Liver (tissue), 3 donors: ENCODE results near the gene TTYH3.

Experiments
- ATF3 ChIP-seq: IDR thresholded peaks from 2 replicates; pipeline ENCODE4 v1.6.1; 2016; ENCODE audit warnings: antibody characterized with exemption
- GABPA ChIP-seq, 2 donors: IDR thresholded peaks in 1 of 2; conservative IDR thresholded peaks in 1 of 2; 2 replicates each; pipeline ENCODE4 v1.6.1; 2016; ENCODE audit warnings: antibody characterized with exemption in 2 of 2, mild to moderate bottlenecking in 1 of 2, moderate library complexity in 1 of 2
- MAX ChIP-seq: IDR thresholded peaks from 2 replicates; pipeline ENCODE4 v1.6.1; 2016; ENCODE audit warnings: antibody characterized with exemption
- NR2F2 ChIP-seq: IDR thresholded peaks from 2 replicates; pipeline ENCODE4 v1.6.1; 2016; ENCODE audit warnings: antibody characterized with exemption
- RAD21 ChIP-seq, 2 donors: IDR thresholded peaks; 2 replicates each; pipeline ENCODE4 v1.6.1; 2016; ENCODE audit warnings: antibody characterized with exemption in 2 of 2, mild to moderate bottlenecking in 2 of 2
- TF ChIP-seq, protein P1 (sequence below): fragments of 150-350 bp; IDR thresholded peaks from 2 replicates; pipeline ENCODE4 v1.5.1; 2017; ENCODE audit warnings: improper control_type of control experiment, low read depth, low read length; ENCODE audit not compliant: missing input control
- TF ChIP-seq, protein P2 (sequence below): IDR thresholded peaks from 2 replicates; pipeline ENCODE4 v1.6.1; 2016; ENCODE audit warnings: antibody characterized with exemption, mild to moderate bottlenecking
- donor health status: healthy.
- donor health status: healthy.

GRCh38 chr7:2589341-2589740 is 42.4 kb upstream of the TTYH3 start:
- TF ChIP-seq, protein P1, sequence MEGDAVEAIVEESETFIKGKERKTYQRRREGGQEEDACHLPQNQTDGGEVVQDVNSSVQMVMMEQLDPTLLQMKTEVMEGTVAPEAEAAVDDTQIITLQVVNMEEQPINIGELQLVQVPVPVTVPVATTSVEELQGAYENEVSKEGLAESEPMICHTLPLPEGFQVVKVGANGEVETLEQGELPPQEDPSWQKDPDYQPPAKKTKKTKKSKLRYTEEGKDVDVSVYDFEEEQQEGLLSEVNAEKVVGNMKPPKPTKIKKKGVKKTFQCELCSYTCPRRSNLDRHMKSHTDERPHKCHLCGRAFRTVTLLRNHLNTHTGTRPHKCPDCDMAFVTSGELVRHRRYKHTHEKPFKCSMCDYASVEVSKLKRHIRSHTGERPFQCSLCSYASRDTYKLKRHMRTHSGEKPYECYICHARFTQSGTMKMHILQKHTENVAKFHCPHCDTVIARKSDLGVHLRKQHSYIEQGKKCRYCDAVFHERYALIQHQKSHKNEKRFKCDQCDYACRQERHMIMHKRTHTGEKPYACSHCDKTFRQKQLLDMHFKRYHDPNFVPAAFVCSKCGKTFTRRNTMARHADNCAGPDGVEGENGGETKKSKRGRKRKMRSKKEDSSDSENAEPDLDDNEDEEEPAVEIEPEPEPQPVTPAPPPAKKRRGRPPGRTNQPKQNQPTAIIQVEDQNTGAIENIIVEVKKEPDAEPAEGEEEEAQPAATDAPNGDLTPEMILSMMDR = no peak
- no peak for TF ChIP-seq RAD21 (IDR thresholded peaks at IDR 0.05)
- no peak for TF ChIP-seq GABPA (IDR thresholded peaks at IDR 0.05 in 1 of 2, conservative IDR thresholded peaks at IDR 0.05 in 1 of 2)
- no peak for TF ChIP-seq ATF3
- no peak for TF ChIP-seq NR2F2
- TF ChIP-seq MAX = no peak
- TF ChIP-seq, protein P2, sequence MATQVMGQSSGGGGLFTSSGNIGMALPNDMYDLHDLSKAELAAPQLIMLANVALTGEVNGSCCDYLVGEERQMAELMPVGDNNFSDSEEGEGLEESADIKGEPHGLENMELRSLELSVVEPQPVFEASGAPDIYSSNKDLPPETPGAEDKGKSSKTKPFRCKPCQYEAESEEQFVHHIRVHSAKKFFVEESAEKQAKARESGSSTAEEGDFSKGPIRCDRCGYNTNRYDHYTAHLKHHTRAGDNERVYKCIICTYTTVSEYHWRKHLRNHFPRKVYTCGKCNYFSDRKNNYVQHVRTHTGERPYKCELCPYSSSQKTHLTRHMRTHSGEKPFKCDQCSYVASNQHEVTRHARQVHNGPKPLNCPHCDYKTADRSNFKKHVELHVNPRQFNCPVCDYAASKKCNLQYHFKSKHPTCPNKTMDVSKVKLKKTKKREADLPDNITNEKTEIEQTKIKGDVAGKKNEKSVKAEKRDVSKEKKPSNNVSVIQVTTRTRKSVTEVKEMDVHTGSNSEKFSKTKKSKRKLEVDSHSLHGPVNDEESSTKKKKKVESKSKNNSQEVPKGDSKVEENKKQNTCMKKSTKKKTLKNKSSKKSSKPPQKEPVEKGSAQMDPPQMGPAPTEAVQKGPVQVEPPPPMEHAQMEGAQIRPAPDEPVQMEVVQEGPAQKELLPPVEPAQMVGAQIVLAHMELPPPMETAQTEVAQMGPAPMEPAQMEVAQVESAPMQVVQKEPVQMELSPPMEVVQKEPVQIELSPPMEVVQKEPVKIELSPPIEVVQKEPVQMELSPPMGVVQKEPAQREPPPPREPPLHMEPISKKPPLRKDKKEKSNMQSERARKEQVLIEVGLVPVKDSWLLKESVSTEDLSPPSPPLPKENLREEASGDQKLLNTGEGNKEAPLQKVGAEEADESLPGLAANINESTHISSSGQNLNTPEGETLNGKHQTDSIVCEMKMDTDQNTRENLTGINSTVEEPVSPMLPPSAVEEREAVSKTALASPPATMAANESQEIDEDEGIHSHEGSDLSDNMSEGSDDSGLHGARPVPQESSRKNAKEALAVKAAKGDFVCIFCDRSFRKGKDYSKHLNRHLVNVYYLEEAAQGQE = no peak
